ENCODE measurements around the gene ABCA9.
"Not testable (repeated sequence)": the region's sequence is repeated elsewhere in the genome, so short reads cannot be mapped to it uniquely, and the experiment has no call there.

Gene ABCA9

DNA sequence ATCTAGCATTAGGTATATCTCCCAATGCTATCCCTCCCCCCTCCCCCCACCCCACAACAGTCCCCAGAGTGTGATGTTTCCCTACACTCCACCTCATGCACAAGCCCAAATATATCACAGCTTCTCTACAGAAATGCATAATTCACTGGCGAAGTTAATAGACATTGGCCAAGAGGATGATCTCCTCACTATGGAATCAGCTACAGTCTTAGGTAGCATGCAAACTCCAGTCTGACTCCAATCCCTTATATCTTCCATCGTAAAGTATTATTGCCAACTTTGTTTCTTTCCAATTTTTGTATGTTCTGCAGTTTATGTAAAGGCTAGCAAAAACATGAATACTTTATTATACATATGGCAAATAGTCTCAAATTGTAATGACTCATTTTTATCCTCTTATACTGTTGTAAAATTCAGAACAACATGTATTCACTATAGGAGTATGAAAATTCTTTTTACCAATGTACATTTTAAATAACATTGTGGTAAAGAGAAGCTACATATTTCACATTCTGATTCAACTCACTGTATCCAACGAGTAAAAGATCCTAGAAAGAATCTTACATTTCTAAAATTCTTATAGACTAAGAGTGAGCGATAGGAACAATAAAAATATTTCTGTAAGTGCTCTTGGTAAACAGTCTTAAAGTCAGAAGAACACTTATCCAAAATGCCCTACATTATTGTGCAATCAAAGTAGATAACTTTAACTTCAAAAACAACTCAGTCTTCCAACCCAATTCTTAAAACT is 106.4 kb downstream of the ABCA9 start:
- DNase-seq = no peak

DNA sequence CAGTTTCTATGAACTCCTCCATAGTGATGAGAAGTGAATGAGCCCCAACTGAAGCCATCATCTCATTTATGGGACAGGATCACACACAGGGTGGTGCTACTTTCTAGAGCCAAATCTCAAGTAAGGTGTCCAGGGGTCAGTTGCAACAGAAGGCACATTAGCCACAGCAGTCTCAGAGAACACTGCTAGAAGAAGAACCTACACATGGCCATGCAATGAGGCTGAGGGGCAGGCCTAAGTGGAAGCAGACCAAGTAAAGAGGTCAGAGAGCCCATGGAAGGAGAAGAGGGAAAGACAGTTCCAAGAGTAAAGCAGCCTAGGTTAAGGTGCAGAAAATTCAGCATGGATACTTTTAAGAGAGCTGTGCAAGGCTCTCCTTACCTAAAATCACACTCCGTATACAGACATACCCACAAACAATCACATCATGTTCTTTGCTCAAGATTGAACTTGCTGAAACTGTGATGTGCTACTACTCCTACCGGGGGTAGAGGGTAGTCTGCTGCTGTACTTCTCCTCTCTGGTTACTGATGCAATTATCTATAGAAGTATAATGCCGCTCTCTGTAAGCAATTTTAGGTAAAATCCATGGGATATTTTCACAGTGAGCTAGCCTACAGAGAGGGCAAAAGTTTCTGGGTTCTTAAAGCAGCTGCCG is 107.3 kb downstream of the ABCA9 start:
- no peak for DNase-seq

DNA sequence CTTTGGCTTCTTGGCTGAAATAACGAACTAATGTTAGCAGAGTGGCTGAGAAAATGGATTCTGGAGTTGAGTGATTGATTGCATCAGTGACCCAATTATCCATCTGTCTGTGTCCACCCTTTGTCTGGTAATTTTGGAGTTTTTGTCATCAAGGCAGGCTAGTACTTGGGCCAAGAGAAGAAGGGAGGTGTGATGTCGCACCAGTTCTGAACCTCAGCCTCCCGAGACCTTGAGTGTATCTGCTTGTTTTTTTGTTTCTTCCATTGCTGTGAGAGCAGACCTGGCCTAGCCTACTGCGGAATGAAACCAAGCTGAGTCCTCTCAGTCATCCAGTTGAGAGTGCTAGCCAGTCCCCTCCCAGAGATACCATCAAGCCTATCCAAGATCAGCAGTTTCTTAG is 110.0 kb downstream of the ABCA9 start:
- no peak for DNase-seq

DNA sequence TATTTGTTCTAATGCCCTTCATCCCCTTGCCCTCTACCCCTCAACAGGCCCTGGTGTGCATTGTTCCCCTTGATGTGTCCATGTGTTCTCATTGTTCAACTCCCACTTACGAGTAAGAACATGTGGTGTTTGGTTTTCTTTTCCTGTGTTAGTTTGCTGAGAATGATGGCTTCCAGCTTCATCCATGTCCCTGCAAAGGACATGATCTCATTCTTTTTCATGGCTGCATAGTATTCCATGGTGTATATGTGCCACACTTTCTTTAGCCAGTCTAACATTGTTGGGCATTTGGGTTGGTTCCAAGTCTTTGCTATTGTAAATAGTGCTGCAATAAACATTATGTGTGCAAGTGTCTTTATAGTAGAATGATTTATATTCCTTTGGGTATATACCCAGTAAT is 112.9 kb downstream of the ABCA9 start:
- DNase-seq = not testable (repeated sequence)

DNA sequence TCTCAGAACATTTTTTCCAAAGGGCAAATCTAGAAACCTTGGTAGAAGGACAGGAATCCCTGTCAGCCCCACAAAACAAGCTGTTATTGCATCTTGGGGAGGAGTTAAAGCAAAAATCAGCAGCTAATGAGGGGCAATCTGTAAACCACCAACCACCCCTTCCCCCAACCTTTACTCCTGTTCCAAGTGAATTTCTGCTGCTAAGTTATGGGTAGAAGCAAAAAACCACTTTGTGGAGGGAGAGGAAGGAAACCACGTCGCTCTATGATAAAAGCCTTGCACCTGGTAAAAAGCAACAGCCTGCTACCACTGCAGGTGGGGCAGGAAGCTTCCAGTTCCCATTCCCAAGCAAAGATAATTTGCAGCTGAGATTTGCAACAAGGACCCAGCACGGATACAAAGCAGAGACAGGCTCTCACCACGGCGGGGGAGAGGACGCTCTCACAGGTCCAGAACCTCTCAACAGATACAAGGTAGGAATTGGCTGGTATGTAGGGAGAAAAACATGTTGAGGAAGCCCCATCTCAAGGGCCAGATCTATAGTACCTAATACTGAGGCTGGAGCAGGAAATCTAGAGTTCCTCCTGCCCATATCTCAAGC is 116.2 kb downstream of the ABCA9 start:
- DNase-seq = no peak

DNA sequence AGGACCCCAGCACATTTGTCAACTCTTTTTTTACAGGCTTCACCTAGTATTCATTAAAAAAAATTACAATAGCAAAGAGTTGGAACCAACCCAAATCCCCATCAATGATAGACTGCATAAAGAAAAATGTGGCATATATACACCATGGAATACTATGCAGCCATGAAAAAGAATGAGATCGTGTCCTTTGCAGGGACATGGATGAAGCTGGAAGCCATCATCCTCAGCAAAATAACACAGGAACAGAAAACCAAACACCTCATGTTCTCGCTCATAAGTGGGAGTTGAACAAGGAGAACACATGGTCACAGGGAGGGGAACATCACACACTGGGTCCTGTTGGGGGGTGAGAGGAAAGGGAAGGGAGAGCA is 116.9 kb downstream of the ABCA9 start:
- DNase-seq = not testable (repeated sequence)

DNA sequence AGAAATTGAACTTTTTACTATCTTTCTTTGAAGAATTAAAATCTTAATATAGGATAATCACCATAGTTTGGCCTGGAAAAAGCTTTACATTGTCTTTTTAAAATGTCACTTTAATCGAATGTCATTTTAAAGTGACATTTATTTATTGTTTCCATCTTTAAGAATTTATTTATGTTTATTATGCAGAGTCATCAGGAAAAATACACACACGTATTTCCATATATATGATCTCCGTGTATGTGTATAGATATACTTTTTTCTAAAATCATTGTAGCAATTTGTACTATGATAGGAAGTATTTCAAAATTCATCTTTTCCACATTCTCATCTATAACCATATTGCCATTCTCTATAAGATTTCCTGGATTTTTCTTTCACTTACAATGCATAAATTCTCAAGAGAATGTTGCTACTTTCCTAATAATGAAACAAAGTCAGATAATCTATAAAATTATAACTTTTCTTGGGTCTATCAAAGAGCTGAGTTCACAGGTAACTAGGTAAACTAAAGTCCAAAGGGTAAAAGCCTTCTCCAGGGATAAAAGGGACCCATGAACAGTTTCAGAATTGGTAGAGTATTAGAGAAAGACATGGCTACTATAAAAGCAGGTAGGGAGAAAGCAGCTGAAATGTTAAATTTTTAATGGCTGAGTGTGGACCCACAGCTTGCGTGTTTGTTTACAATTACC is 117.5 kb downstream of the ABCA9 start:
- no peak for DNase-seq

DNA sequence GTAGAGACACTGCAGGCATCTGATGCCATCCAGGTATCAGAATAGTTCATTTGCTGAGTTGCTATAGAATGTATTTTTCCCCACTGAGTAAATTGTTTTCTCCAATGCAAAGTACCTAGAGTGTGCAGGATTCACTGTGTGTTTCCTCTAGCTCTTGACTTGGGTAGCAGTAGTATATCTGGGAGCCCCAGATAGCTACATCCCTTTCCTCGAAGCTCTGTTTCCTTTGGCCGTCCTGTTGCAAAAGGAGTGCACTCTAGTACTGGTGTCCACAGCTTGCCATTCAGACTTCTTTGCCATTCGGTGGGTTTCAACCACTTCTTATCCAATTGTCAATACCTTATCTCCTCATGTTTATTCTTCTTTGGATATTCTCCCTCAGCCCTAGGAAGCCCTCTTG is 118.3 kb downstream of the ABCA9 start:
- DNase-seq = no peak

DNA sequence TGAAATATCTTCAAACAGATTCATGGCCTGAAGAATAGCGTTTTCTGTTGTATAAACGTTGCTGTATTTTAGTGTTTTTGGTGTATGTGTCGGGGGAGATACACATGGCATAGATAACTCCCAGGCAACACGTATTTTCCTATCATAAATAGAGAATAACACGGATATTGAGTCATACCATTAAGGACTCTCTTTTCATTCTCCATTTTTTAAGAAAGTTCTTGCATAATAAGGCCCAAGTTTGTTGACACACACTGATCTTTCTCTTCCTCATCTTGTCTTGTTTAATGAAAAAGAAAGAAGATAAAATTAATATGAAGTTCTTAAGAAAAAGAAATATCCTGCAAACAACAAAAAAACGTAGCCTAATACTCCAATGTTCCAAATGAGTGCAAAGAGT is 119.0 kb downstream of the ABCA9 start:
- no peak for DNase-seq

DNA sequence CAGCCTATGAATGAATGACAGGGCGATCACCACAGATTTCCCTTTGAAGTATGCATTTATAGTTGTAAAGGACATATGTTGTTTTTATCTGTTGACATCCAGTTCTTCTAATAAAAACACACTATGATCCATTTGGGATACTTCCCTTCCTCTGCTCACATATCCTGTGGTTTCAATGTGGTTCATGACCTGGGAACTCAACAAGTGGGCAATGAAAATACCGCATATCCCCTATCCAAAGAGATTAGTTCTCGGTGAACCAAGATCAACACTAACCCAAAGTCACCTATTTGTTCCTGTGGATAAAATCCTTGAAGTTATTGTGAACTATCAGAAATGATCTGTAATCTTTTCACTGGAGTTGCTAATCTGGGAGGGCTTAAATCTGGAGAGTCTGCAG is 121.5 kb downstream of the ABCA9 start:
- DNase-seq = no peak

DNA sequence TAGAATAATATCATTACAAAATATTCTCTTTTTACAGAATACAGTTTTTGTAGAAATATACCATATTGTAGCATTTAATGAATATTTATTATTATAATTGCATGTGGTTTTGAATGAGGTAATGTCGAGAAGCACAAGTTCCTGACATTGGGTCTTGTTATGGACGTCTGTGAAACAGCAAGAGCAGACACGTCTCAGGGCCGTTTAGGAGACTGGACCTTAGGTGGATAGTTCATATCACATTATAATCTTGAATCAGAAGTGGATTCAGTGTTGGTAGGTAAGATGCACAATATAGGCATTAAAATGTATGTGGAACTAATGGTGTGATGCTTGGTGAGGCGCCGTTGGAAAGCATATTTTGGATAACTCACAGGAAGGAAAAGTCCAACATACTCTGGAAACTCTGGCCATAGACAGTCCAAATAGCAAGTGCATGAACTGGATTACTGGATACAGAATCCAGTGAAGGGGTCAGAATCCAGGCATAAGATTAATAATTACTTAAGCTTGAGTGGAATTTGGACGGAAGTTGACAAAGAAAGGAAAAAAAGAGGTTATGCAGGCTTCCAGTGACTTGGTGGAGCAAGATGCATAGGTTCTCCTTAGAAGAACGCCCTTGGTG is 122.7 kb downstream of the ABCA9 start:
- DNase-seq = no peak

DNA sequence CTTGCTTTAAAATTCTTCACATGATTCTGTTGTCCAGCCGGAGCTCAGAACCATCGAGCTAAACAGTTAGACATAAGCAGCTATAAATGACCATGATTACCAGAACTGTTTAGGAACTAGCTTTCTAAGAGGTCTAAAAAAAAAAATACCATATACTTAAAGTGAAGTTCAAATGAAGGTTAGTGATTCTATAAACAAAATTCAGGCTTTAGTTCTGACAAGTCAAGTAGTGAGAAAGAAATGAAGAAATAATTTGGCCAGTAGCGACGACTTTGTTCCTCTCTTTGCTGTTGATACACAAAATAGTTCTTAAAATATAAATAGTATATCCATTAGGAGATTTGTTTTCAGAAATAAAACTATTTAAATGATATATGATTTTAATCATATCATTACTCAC is 133.2 kb downstream of the ABCA9 start:
- DNase-seq = no peak

DNA sequence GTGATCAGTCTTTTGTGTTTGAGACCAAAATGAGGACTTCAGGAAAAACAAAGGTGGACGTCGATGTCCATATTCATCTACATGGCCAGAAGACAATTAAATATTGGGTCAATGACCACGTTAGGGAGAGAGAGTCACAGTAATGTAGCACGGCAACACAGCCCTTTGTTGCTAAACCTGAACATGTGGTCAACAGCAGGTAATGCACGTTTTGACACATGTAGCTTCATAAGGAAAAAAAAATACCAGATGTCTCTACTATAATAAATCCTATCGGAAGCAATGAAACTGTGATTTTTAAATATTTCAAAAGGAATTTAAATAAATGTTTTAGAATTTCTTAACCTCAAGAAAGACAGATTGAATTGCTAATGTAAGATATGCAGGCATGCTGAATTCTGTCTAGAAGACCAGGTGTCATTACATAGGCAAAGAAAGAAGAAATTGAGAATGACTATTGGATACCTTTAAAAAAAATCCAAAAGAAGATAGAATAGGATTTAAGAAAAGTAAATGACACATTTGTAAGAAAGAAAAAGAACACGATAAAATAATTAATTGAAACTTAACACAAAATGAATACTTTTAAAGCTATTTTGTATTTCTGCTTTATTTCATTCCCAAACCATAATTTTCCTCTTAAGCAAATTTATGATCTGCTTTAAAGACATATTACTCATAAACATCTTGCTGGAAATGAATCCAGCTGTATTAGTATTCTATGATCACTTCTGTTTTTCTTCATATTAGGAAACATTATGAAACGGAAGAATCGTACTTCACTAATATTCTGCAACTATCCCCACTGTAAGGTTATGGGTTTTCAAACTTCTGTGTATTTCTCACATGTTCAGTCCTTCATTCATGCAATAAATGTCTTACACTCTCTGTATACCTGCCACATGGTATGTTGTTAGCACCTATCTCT is 135.7 kb downstream of the ABCA9 start:
- no peak for DNase-seq
